H1 (cell line): ENCODE data around the gene NRXN3. TPM values are rescaled to one million over a fixed set of nuclear protein-coding genes. Genes with fewer than 3 reads are reported as not detected.

Source experiments
- SIRT6 ChIP-seq: IDR thresholded peaks from one replicate; pipeline ENCODE4 v1.7.1; 2012; ENCODE audit warnings: low read length, inconsistent platforms
- SP4 ChIP-seq: IDR thresholded peaks from 2 replicates; pipeline ENCODE4 v1.6.1; 2012; ENCODE audit warnings: low read length, inconsistent platforms
- polyA plus RNA-seq, 7 experiments: library from polyadenylated mRNA; depleted of rRNA in 3 of 7; stranded (reverse) in 5 of 7; unstranded in 2 of 7; fragments of >200 nt in 5 of 7; fragments of 200-250 nt in 2 of 7; gene quantifications; 1 replicate in 5 of 7; 2 replicates in 1 of 7; 4 replicates in 1 of 7; pipeline versions ENCODE4 v1.2.1 to v1.2.3, GENCODE V29; 2011 to 2013; ENCODE audit warnings: missing spikeins in 2 of 7, mixed read lengths in 2 of 7
- total RNA-seq: library from RNA; stranded (reverse); fragmentation: NEBNext Ultra II Directional; extraction: Animal tissue kit (Norgen Biotek cat#: 25700); gene quantifications from 2 replicates; pipeline ENCODE4 v1.2.1, GENCODE V29; 2021

The NRXN3 gene
- total and polyA plus RNA-seq, 2 of the 8 experiments (the other 6 are each of a cell fraction or from before 2014, with no cell fraction given), result 2.6 to 4.1 TPM

DNA sequence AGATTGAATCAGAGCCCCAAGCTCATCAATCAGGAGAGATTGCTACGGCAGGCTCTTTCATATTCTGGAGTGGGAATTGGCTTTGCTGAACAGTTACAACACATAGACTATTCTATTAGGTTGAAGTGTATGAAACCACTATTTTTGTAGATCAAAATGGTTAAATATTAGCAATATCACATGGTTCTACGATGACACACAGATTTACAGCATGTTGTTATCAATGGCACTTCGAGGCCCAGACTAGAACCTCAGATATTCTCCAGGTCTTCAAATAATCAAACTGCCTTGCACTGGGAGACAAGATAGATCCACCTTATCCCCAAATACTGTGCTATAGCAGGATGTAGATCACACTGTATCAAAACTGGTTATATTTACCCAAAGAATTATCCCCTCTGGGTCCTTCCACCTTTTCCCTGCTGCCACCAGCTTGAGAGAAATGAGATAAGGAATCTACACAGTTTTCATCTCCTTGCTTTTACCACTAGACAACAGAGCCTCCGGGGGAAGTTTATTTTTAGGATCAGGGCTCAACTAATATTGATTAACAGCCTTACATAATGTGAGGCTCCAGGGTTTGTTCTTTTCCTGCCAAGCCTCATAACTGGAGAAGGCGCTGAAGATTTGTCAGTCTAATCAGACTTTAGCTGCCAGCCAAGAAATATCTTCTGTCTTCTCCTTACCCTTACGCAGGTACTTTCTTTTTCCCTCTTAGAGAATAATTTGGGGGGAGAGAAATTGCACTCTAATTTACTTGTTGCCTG is 1534.1 kb downstream of the NRXN3 start (continued):
- no peak for TF ChIP-seq SIRT6
- no peak for TF ChIP-seq SP4
